Stimulated activated CD8-positive, alpha-beta memory T cell treated with anti-CD3 and anti-CD28 coated beads, Interleukin-7, amount 100 ng/mL, for 48 hours (primary cell): ENCODE measurements around the gene TMEM179.

Source experiments
- DNase-seq, 2 donors: peaks; one replicate each; pipeline ENCODE4 v3.0.0-alpha.2; 2020; ENCODE audit warnings: low read depth in 1 of 2; ENCODE audit errors: extremely low read depth in 1 of 2

The TMEM179 gene

GRCh38 chr14:104547310-104547997 lies 57.1 kb downstream of the TMEM179 start:
- DNase-seq: no peak

- DNase-seq: no peak
These were observed 57.8 kb downstream of the TMEM179 start for GRCh38 chr14:104546591-104547309.

GRCh38 chr14:104545942-104546501 lies 58.5 kb downstream of the TMEM179 start:
- DNase-seq: no peak

- DNase-seq: no peak
These were observed 59.2 kb downstream of the TMEM179 start for GRCh38 chr14:104545151-104545941.

GRCh38 chr14:104544362-104544961 lies 60.1 kb downstream of the TMEM179 start:
- no peak for DNase-seq

- no peak for DNase-seq
These were observed 61.4 kb downstream of the TMEM179 start for GRCh38 chr14:104542871-104543830.

- no peak for DNase-seq
These were observed 62.6 kb downstream of the TMEM179 start for GRCh38 chr14:104541905-104542465.
